HCT116 (cell line): ENCODE measurements around the gene DDX41. TPM values are rescaled to one million over a fixed set of nuclear protein-coding genes. Genes with fewer than 3 reads are reported as not detected.

ENCODE experiments used
- ATAC-seq: fragments of 200-7000 bp; cut with Tn5 transposase; 2 replicates; pipeline ENCODE4 v1.9.1; 2020; ENCODE audit warnings: mild to moderate bottlenecking, moderate library complexity
- BruUV-seq: library from RNA; stranded (reverse); fragments of 400-500 nt; replicated peaks from 2 replicates; lab custom pipeline; 2021; lab: Mats Ljungman, UMichigan
- CTCF ChIA-PET: fragments of 300-600 bp; sonication (Branson Sonifier 250); formaldehyde crosslinking; loops from one replicate; lab custom pipeline; 2021; ENCODE audit warnings: antibody characterized with exemption; lab: Charles Lee
- POLR2A ChIA-PET: fragments of 300-600, 350-600 bp; sonication (Branson Sonifier 250); formaldehyde crosslinking; loops from one replicate; lab custom pipeline; 2021; ENCODE audit warnings: antibody characterized with exemption; lab: Charles Lee
- RAD21 ChIA-PET, 2 experiments: fragments of 300-600 bp; sonication (Branson Sonifier 250); formaldehyde crosslinking; loops; one replicate each; lab custom pipeline; 2023; ENCODE audit warnings: low total read pairs in 2 of 2; ENCODE audit not compliant: uncharacterized antibody in 2 of 2, unreplicated experiment in 2 of 2, low non-redundant PET in 1 of 2; lab: Charles Lee
- DNase-seq: peaks from one replicate; pipeline ENCODE4 v3.0.0-alpha.2; 2010; ENCODE audit warnings: low read depth, low spot score
- H2AFZ ChIP-seq: fragments of 200-600 bp; shearing (Covaris generic), sonication (generic); 2 replicates; pipeline ENCODE4 v1.6.1; 2017; ENCODE audit warnings: low read depth, mixed run types, mixed read lengths, antibody characterized with exemption, low read length; ENCODE audit not compliant: poor library complexity, severe bottlenecking
- H3K27ac ChIP-seq: 2 replicates; pipeline ENCODE4 v1.5.1; 2012; ENCODE audit warnings: low read depth, low read length
- H3K27me3 ChIP-seq: fragments of 200-600 bp; sonication (generic); 2 replicates; pipeline ENCODE4 v1.6.1; 2016; ENCODE audit warnings: mixed run types, low read length, mixed read lengths; ENCODE audit not compliant: insufficient read depth
- H3K36me3 ChIP-seq, 2 experiments: fragments of 200-500 bp in 1 of 2; fragments of 200-600 bp in 1 of 2; sonication (Bioruptor generic) in 1 of 2; sonication (generic) in 1 of 2; 2 replicates each; pipeline versions ENCODE4 v1.5.1 to v1.6.1; 2014 to 2016; ENCODE audit warnings: low read length in 2 of 2, inconsistent platforms in 1 of 2, mixed read lengths in 1 of 2, mixed run types in 1 of 2; ENCODE audit not compliant: insufficient read depth in 2 of 2, control insufficient read depth in 1 of 2
- H3K4me1 ChIP-seq, 2 experiments: fragments of 200-600 bp in 1 of 2; sonication (generic) in 1 of 2; 2 replicates each; pipeline versions ENCODE4 v1.5.1 to v1.6.1; 2012 to 2017; ENCODE audit warnings: low read length in 2 of 2, inconsistent platforms in 1 of 2, mild to moderate bottlenecking in 1 of 2, mixed read lengths in 1 of 2, mixed run types in 1 of 2, moderate library complexity in 1 of 2; ENCODE audit not compliant: insufficient read depth in 2 of 2, control insufficient read depth in 1 of 2
- H3K4me2 ChIP-seq: fragments of 200-600 bp; sonication (generic); 2 replicates; pipeline ENCODE4 v1.6.1; 2017; ENCODE audit warnings: mixed run types, low read length, mixed read lengths
- H3K4me3 ChIP-seq, 2 experiments: fragments of 200-600 bp in 1 of 2; sonication (generic) in 1 of 2; replicated peaks in 1 of 2; 2 replicates each; pipeline ENCODE4 v1.5.1; 2011 to 2016; ENCODE audit warnings: low read length in 2 of 2, control low read depth in 1 of 2, low read depth in 1 of 2, mild to moderate bottlenecking in 1 of 2, mixed read lengths in 1 of 2, mixed run types in 1 of 2
- H3K79me2 ChIP-seq: fragments of 200-600 bp; sonication (generic); 2 replicates; pipeline ENCODE4 v1.6.1; 2017; ENCODE audit warnings: mild to moderate bottlenecking, mixed run types, low read length, moderate library complexity, mixed read lengths; ENCODE audit not compliant: insufficient read depth
- H3K9ac ChIP-seq: fragments of 200-600 bp; sonication (generic); 2 replicates; pipeline ENCODE4 v1.6.1; 2016; ENCODE audit warnings: low read length, mixed read lengths
- H3K9me2 ChIP-seq: fragments of 200-600 bp; sonication (generic), shearing (Covaris generic); 2 replicates; pipeline ENCODE4 v1.6.1; 2017; ENCODE audit warnings: mixed run types, mild to moderate bottlenecking, moderate library complexity; ENCODE audit not compliant: insufficient read depth
- H3K9me3 ChIP-seq, 2 experiments: fragments of 200-500 bp in 1 of 2; fragments of 200-600 bp in 1 of 2; sonication (Bioruptor generic) in 1 of 2; sonication (generic) in 1 of 2; 2 replicates each; pipeline ENCODE4 v1.6.1; 2014 to 2017; ENCODE audit warnings: low read length in 2 of 2, mixed read lengths in 2 of 2, inconsistent platforms in 1 of 2, low read depth in 1 of 2, mild to moderate bottlenecking in 1 of 2, mixed run types in 1 of 2, moderate library complexity in 1 of 2; ENCODE audit not compliant: control insufficient read depth in 1 of 2, insufficient read depth in 1 of 2
- H4K20me1 ChIP-seq: fragments of 200-600 bp; sonication (generic), shearing (Covaris generic); 2 replicates; pipeline ENCODE4 v1.6.1; 2017; ENCODE audit warnings: mixed run types, mild to moderate bottlenecking, moderate library complexity; ENCODE audit not compliant: insufficient read depth
- ATF3 ChIP-seq: IDR thresholded peaks from 2 replicates; pipeline ENCODE4 v1.6.1; 2012
- EGR1 ChIP-seq: IDR thresholded peaks from 2 replicates; pipeline ENCODE4 v1.6.1; 2012; ENCODE audit warnings: low read depth
- ELF1 ChIP-seq: IDR thresholded peaks from 2 replicates; pipeline ENCODE4 v1.6.1; 2012; ENCODE audit warnings: low read depth, borderline replicate concordance
- EZH2 ChIP-seq: fragments of 200-600 bp; sonication (generic); IDR thresholded peaks from 2 replicates; pipeline ENCODE4 v1.6.1; 2017; ENCODE audit warnings: antibody characterized with exemption, mixed run types
- JUND ChIP-seq: IDR thresholded peaks from 2 replicates; pipeline ENCODE4 v1.6.1; 2012
- POLR2A ChIP-seq: IDR thresholded peaks from 2 replicates; pipeline ENCODE4 v1.7.0; 2011; ENCODE audit warnings: borderline replicate concordance; ENCODE audit not compliant: insufficient read depth, insufficient read length; ENCODE audit errors: extremely low read depth
- RAD21 ChIP-seq: IDR thresholded peaks from 2 replicates; pipeline ENCODE4 v1.6.1; 2012; ENCODE audit warnings: low read depth, mild to moderate bottlenecking
- TCF7L2 ChIP-seq: IDR thresholded peaks from 2 replicates; pipeline ENCODE4 v1.7.0; 2011; ENCODE audit warnings: borderline replicate concordance, inconsistent platforms; ENCODE audit not compliant: insufficient read depth, insufficient read length; ENCODE audit errors: extremely low read depth
- ZBTB33 ChIP-seq: IDR thresholded peaks from 2 replicates; pipeline ENCODE4 v1.6.1; 2011; ENCODE audit warnings: mild to moderate bottlenecking, low read length, moderate library complexity; ENCODE audit not compliant: insufficient replicate concordance; ENCODE audit errors: extremely low read depth
- ZNF274 ChIP-seq: fragments of 200-500 bp; sonication (Bioruptor generic); IDR thresholded peaks from 2 replicates; pipeline ENCODE4 v1.6.1; 2014; ENCODE audit warnings: mild to moderate bottlenecking, low read depth, low read length, inconsistent platforms
- intact Hi-C: fragments of 100-400 bp; cut with micrococcal nuclease; formaldehyde crosslinking; loops from 2 replicates; pipeline ENCODE4 v1.10.0; 2022
- total RNA-seq: library from RNA; stranded (reverse); gene quantifications from one replicate; pipeline ENCODE4 v1.2.1, GENCODE V29; 2021; ENCODE audit not compliant: unreplicated experiment

DDX41 gene
- total RNA-seq, 1 experiment from 2014 or later: 141 TPM

- DNase-seq: no peak
- Histone ChIP-seq H3K4me1 (no peaks in the 10 kb centered on the region), H3K36me3 (peaks cover 9 to 25% of the 10 kb centered on the region in 2 experiments; a peak in 3 of 4 replicates), H3K79me2 (peaks cover 20% of the 10 kb centered on the region), H3K4me2 (no peak overlapping the region), H3K27me3 (no peaks in the 10 kb centered on the region), H3K9ac (no peak overlapping the region), H3K4me3 (no peak overlapping the region), H3K9me3 (no peaks in the 10 kb centered on the region), H2AFZ (no peak overlapping the region), H3K27ac (no peak overlapping the region), H3K9me2 (no peaks in the 10 kb centered on the region), H4K20me1 (peaks cover 4% of the 10 kb centered on the region; the same call in 1 of the 2 replicates)
- ATAC-seq: no peak
- ChIA-PET RAD21 (no interaction called here), CTCF (no interaction called here), POLR2A (no interaction called here)
- intact Hi-C loops: no loop called here
- no TSS peak for BruUV-seq
- TF ChIP-seq ELF1: no peak
- TF ChIP-seq TCF7L2: no peak
- TF ChIP-seq EZH2: no peak
- no peak for TF ChIP-seq EGR1
- TF ChIP-seq RAD21: no peak
- no peak for TF ChIP-seq JUND
- no peak for TF ChIP-seq POLR2A
- TF ChIP-seq ZNF274: no peak
- no peak for TF ChIP-seq ATF3
- TF ChIP-seq ZBTB33: no peak
These were observed 20.9 kb upstream of the DDX41 start for GRCh38 chr5:177537389-177538361.
